Right atrium auricular region (tissue), 2 donors: ENCODE results near the gene SLC8B1. TPM values are rescaled to one million over a fixed set of nuclear protein-coding genes. Genes with fewer than 3 reads are reported as not detected.

ENCODE experiments used
- DNase-seq: peaks from one replicate; pipeline ENCODE4 v3.0.0-alpha.2; 2019; ENCODE audit warnings: low spot score
- H3K27ac ChIP-seq, 2 donors: fragments of 200-600 bp; sonication (generic); 1 replicate in 1 of 2; 2 replicates in 1 of 2; pipeline ENCODE4 v1.5.1; 2016 to 2019
- H3K27me3 ChIP-seq, 2 donors: fragments of 200-600 bp; sonication (generic); one replicate each; pipeline versions ENCODE4 v1.5.1 to v1.6.0; 2017 to 2019
- H3K36me3 ChIP-seq: fragments of 200-600 bp; sonication (generic); one replicate; pipeline ENCODE4 v1.5.1; 2016
- H3K4me1 ChIP-seq, 2 donors: fragments of 200-600 bp; sonication (generic); one replicate each; pipeline versions ENCODE4 v1.5.1 to v1.6.0; 2017 to 2019
- H3K4me3 ChIP-seq, 2 donors: fragments of 200-600 bp; sonication (generic); 1 replicate in 1 of 2; 2 replicates in 1 of 2; pipeline ENCODE4 v1.5.1; 2017 to 2019; ENCODE audit warnings: mild to moderate bottlenecking in 1 of 2, moderate library complexity in 1 of 2
- H3K9me3 ChIP-seq, 2 donors: fragments of 200-600 bp; sonication (generic); one replicate each; pipeline ENCODE4 v1.5.1; 2019
- CTCF ChIP-seq, 2 donors: fragments of 200-600 bp; sonication (generic); IDR thresholded peaks; one replicate each; pipeline ENCODE4 v1.5.1; 2019; ENCODE audit warnings: antibody characterized with exemption in 2 of 2
- total RNA-seq, 2 donors: library from RNA; depleted of rRNA; stranded (reverse); fragments of >200 nt; gene quantifications; one replicate each; pipeline ENCODE4 v1.1.0, GENCODE V29; 2016

Gene SLC8B1
- total RNA-seq, 2 donors from 2014 or later: 17.1 to 18.8 TPM

- peaks cover 72% of the 10 kb centered on the region for H3K36me3 ChIP-seq
- no peak overlapping the region for H3K4me3 ChIP-seq
- peaks cover 0 to 22% of the 10 kb centered on the region in 2 donors for H3K4me1 ChIP-seq
- no peaks in the 10 kb centered on the region for H3K27me3 ChIP-seq
- no peak for TF ChIP-seq CTCF (IDR thresholded peaks at IDR 0.05)
- no peaks in the 10 kb centered on the region for H3K9me3 ChIP-seq
- DNase-seq: no peak
- no peak overlapping the region for H3K27ac ChIP-seq
Observed at GRCh38 chr12:113268136-113268535, 66.8 kb downstream of the SLC8B1 start.

GRCh38 chr12:113267621-113268020 is 67.3 kb downstream of the SLC8B1 start:
- Histone ChIP-seq H3K27ac (no peak overlapping the region), H3K4me3 (no peak overlapping the region), H3K27me3 (no peaks in the 10 kb centered on the region), H3K9me3 (no peaks in the 10 kb centered on the region), H3K36me3 (peaks cover 67% of the 10 kb centered on the region), H3K4me1 (peaks cover 0 to 21% of the 10 kb centered on the region in 2 donors)
- no peak for DNase-seq
- no peak for TF ChIP-seq CTCF (IDR thresholded peaks at IDR 0.05)

GRCh38 chr12:113266106-113266895 is 68.6 kb downstream of the SLC8B1 start:
- no peaks in the 10 kb centered on the region for H3K9me3 ChIP-seq
- peaks cover 0 to 11% of the 10 kb centered on the region in 2 donors for H3K4me1 ChIP-seq
- peaks cover 67% of the 10 kb centered on the region for H3K36me3 ChIP-seq
- no peak for DNase-seq
- TF ChIP-seq CTCF (IDR thresholded peaks at IDR 0.05): no peak
- H3K27me3 ChIP-seq: no peaks in the 10 kb centered on the region
- no peak overlapping the region for H3K4me3 ChIP-seq
- H3K27ac ChIP-seq: no peak overlapping the region

GRCh38 chr12:113263431-113263963 is 71.4 kb downstream of the SLC8B1 start:
- no peak overlapping the region for H3K27ac ChIP-seq
- no peaks in the 10 kb centered on the region for H3K9me3 ChIP-seq
- peaks cover 0 to 31% of the 10 kb centered on the region in 2 donors for H3K4me1 ChIP-seq
- H3K27me3 ChIP-seq: no peaks in the 10 kb centered on the region
- peaks cover 43% of the 10 kb centered on the region for H3K36me3 ChIP-seq
- TF ChIP-seq CTCF (IDR thresholded peaks at IDR 0.05): no peak
- DNase-seq: no peak
- H3K4me3 ChIP-seq: no peak overlapping the region

GRCh38 chr12:113262710-113263109 is 72.2 kb downstream of the SLC8B1 start:
- H3K27ac ChIP-seq: peak overlapping the region in 1 of 2 donors; percentile 4
- H3K4me1 ChIP-seq: peaks cover 0 to 36% of the 10 kb centered on the region in 2 donors
- H3K9me3 ChIP-seq: no peaks in the 10 kb centered on the region
- H3K27me3 ChIP-seq: no peaks in the 10 kb centered on the region
- no peak overlapping the region for H3K4me3 ChIP-seq
- TF ChIP-seq CTCF (IDR thresholded peaks at IDR 0.05): no peak
- H3K36me3 ChIP-seq: peaks cover 35% of the 10 kb centered on the region
- no peak for DNase-seq
